Fibroblast of pulmonary artery (primary cell): Measurements from ENCODE around the gene DHRSX.

Experiments
- DNase-seq: peaks from one replicate; pipeline ENCODE4 v3.0.0-alpha.2; 2010; ENCODE audit warnings: low read depth
- H3K4me3 ChIP-seq: replicated peaks from 2 replicates; pipeline ENCODE4 v1.5.1; 2011; ENCODE audit warnings: low read depth, mild to moderate bottlenecking, control low read depth, low read length, moderate library complexity
- CTCF ChIP-seq: IDR thresholded peaks from 2 replicates; pipeline ENCODE4 v1.5.1; 2011; ENCODE audit warnings: mild to moderate bottlenecking, control low read depth, low read length, inconsistent platforms; ENCODE audit errors: missing control alignments

DHRSX gene

GRCh38 chrX:2320089-2320488, 180.7 kb downstream of the DHRSX start:
- H3K4me3 ChIP-seq, result no peak overlapping the region
- TF ChIP-seq CTCF, result no peak
- DNase-seq, result no peak

GRCh38 chrX:2318371-2318770, 182.4 kb downstream of the DHRSX start:
- no peak for DNase-seq
- H3K4me3 ChIP-seq, result no peak overlapping the region
- TF ChIP-seq CTCF, result no peak

- no peak for TF ChIP-seq CTCF
- H3K4me3 ChIP-seq, result no peak overlapping the region
- no peak for DNase-seq
Observed at GRCh38 chrX:2317527-2318055, 183.2 kb downstream of the DHRSX start.

DNA sequence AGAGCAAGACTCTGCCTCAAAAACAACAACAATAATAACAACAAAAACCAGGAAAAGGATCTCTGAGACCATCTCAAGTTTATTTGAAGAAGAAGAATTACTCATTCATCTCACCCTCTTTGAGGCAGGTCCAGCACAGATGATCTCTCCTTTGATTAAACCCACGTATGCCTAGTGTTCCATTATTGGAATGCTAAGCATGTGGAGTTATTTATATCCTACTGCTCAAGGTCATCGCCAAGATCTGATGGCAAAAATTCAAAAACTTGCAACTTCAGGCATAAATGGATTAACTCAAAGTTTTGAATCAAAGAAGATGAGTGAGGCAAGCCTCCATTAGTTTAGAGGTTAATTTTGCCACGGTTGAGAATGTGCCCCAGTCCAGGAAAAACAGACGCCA, 184.2 kb downstream of the DHRSX start:
- TF ChIP-seq CTCF, result no peak
- no peak overlapping the region for H3K4me3 ChIP-seq
- no peak for DNase-seq

DNA sequence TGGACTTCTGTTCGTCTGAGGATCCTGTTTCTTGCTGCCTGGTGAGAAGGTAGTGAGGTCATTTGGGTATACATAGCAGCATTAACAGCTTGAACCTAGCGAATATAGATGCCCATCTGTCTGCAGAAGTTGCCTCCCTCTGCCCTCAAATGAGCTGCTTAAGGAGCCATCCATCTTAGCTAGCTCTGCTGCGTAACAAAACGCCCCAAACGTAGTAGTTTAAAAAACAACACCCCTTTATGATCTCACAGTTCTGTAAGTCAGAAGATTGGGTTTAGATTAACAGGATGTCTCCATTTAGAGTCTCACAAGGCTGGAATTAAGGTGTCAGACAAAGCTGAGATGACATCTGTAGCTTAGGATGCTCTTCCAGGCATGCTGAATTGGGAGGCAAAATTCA, 185.3 kb downstream of the DHRSX start:
- no peak overlapping the region for H3K4me3 ChIP-seq
- TF ChIP-seq CTCF, result no peak
- DNase-seq, result no peak

DNA sequence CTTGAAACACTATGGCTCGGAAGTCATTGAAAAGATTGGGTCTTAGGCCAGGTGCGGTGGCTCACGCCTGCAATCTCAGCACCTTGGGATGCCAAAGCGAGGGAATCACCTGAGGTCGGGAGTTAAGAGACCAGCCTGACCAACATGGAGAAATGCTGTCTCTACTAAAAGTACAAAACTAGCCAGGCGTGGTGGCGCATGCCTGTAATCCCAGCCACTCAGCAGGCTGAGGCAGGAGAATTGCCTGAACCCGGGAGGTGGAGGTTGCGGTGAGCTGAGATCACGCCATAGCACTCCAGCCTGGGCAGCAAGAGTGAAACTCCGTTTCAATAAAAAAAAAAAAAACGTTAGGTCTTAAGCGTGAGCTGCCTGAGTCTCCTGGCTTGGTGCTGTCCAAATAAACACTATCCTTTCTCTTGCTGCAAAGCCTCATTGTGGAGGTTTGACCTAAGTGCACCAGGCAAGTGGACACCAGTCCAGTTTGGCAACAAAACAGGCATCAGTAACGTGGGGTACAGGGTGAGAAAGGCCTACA, 185.9 kb downstream of the DHRSX start:
- no peak for TF ChIP-seq CTCF
- no peak overlapping the region for H3K4me3 ChIP-seq
- no peak for DNase-seq
